WTC11 (cell line): Measurements from ENCODE around the gene ERP44. TPM values are rescaled to one million over a fixed set of nuclear protein-coding genes. Genes with fewer than 3 reads are reported as not detected.
A peak's percentile ranks its signal among the peaks of the same experiment; 100 is the strongest.
"Not testable (repeated sequence)": the region's sequence is repeated elsewhere in the genome, so short reads cannot be mapped to it uniquely, and the experiment has no call there.

Experiments used
- ATAC-seq: fragments of 200-7000 bp; cut with Tn5 transposase; 2 replicates; pipeline ENCODE4 v1.10.0; 2021; ENCODE audit warnings: mild to moderate bottlenecking, moderate library complexity
- Bru-seq: library from RNA; stranded (reverse); fragments of 400-500 nt; gene quantifications from one replicate; lab custom pipeline; 2021; lab: Mats Ljungman, UMichigan
- CTCF ChIA-PET: fragments of 300-600 bp; sonication (Branson Sonifier 250); formaldehyde crosslinking; loops from one replicate; lab custom pipeline; 2021; ENCODE audit warnings: antibody characterized with exemption; lab: Charles Lee
- POLR2A ChIA-PET: fragments of 350-600 bp; sonication (Branson Sonifier 250); formaldehyde crosslinking; loops from one replicate; lab custom pipeline; 2021; ENCODE audit warnings: antibody characterized with exemption; lab: Charles Lee
- DNase-seq: peaks from one replicate; pipeline ENCODE4 v3.0.0; 2021; ENCODE audit warnings: low spot score
- H3K27ac Mint-ChIP-seq: 2 replicates; pipeline ENCODE4 v1.8.0; 2021; ENCODE audit warnings: mixed read lengths
- H3K27me3 Mint-ChIP-seq: 2 replicates; pipeline ENCODE4 v1.8.0; 2021; ENCODE audit warnings: low read depth, mild to moderate bottlenecking, moderate library complexity, mixed read lengths
- H3K36me3 Mint-ChIP-seq: 2 replicates; pipeline ENCODE4 v1.8.0; 2021; ENCODE audit warnings: mixed read lengths
- H3K4me1 Mint-ChIP-seq: 2 replicates; pipeline ENCODE4 v1.8.0; 2022; ENCODE audit warnings: mixed read lengths
- H3K4me3 Mint-ChIP-seq: 2 replicates; pipeline ENCODE4 v1.8.0; 2021; ENCODE audit warnings: mild to moderate bottlenecking, moderate library complexity, mixed read lengths
- H3K9me3 Mint-ChIP-seq: 2 replicates; pipeline ENCODE4 v1.8.0; 2021; ENCODE audit warnings: mixed read lengths
- CREM ChIP-seq: sonication (generic); formaldehyde crosslinking; IDR thresholded peaks from 2 replicates; pipeline ENCODE4 v1.8.1; 2022; ENCODE audit warnings: mild to moderate bottlenecking, missing genetic modification reagents, moderate library complexity
- EMX1 ChIP-seq: fragments of 250-450 bp; sonication (Bioruptor Pico); IDR thresholded peaks from 2 replicates; pipeline ENCODE4 v1.8.0; 2021; ENCODE audit warnings: mild to moderate bottlenecking
- ERG ChIP-seq: fragments of 250-450 bp; sonication (Bioruptor Pico); IDR thresholded peaks from 2 replicates; pipeline ENCODE4 v1.8.0; 2021; ENCODE audit warnings: mild to moderate bottlenecking
- FOXK1 ChIP-seq: sonication (generic); formaldehyde crosslinking; IDR thresholded peaks from 2 replicates; pipeline ENCODE4 v1.8.0; 2022; ENCODE audit warnings: mild to moderate bottlenecking, moderate library complexity, missing genetic modification reagents
- GABPB1 ChIP-seq: sonication (generic); formaldehyde crosslinking; IDR thresholded peaks from 2 replicates; pipeline ENCODE4 v1.8.1; 2023; ENCODE audit warnings: mild to moderate bottlenecking, missing genetic modification reagents
- GTF2I ChIP-seq: fragments of 250-450 bp; sonication (Bioruptor Pico); conservative IDR thresholded peaks from 2 replicates; pipeline ENCODE4 v1.4.0; 2021; ENCODE audit warnings: mild to moderate bottlenecking
- HMGXB4 ChIP-seq: sonication (generic); formaldehyde crosslinking; IDR thresholded peaks from 2 replicates; pipeline ENCODE4 v1.8.1; 2023; ENCODE audit warnings: mild to moderate bottlenecking, moderate library complexity, missing genetic modification reagents
- MAX ChIP-seq: sonication (generic); formaldehyde crosslinking; IDR thresholded peaks from 2 replicates; pipeline ENCODE4 v1.8.0; 2022; ENCODE audit warnings: mild to moderate bottlenecking, missing genetic modification reagents
- MLX ChIP-seq: sonication (generic); formaldehyde crosslinking; IDR thresholded peaks from 2 replicates; pipeline ENCODE4 v1.8.1; 2023; ENCODE audit warnings: mild to moderate bottlenecking, missing genetic modification reagents, moderate library complexity
- NR1H2 ChIP-seq: sonication (generic); formaldehyde crosslinking; IDR thresholded peaks from 2 replicates; pipeline ENCODE4 v1.9.0; 2021; ENCODE audit warnings: mild to moderate bottlenecking, moderate library complexity, missing genetic modification reagents
- NR3C1 ChIP-seq: sonication (generic); formaldehyde crosslinking; conservative IDR thresholded peaks from 2 replicates; pipeline ENCODE4 v1.8.1; 2023; ENCODE audit warnings: low read depth, mild to moderate bottlenecking, missing genetic modification reagents
- SP1 ChIP-seq: sonication (generic); formaldehyde crosslinking; conservative IDR thresholded peaks from 2 replicates; pipeline ENCODE4 v1.8.1; 2022; ENCODE audit warnings: missing genetic modification reagents
- TEAD1 ChIP-seq: sonication (generic); formaldehyde crosslinking; IDR thresholded peaks from 2 replicates; pipeline ENCODE4 v1.8.0; 2022; ENCODE audit warnings: mild to moderate bottlenecking, missing genetic modification reagents
- ZNF121 ChIP-seq: sonication (generic); formaldehyde crosslinking; IDR thresholded peaks from 2 replicates; pipeline ENCODE4 v1.8.0; 2023; ENCODE audit warnings: missing genetic modification reagents
- long read RNA-seq, 3 experiments: library from RNA in 1 of 3; library from capped mRNA in 1 of 3; library from polyadenylated mRNA in 1 of 3; unstranded in 2 of 3; stranded (forward) in 1 of 3; transcript quantifications; one replicate each; pipeline ENCODE4 v2.0.0, GENCODE V29; 2021
- total RNA-seq: library from RNA; stranded (reverse); gene quantifications from 3 replicates; pipeline ENCODE4 v1.2.3, GENCODE V29; 2021
- TF ChIP-seq, protein P1 (sequence below): sonication (generic); formaldehyde crosslinking; conservative IDR thresholded peaks from 2 replicates; pipeline ENCODE4 v1.8.1; 2022; ENCODE audit warnings: mild to moderate bottlenecking, missing genetic modification reagents
- TF ChIP-seq, protein P2 (sequence below): sonication (generic); formaldehyde crosslinking; IDR thresholded peaks from 2 replicates; pipeline ENCODE4 v1.8.1; 2023; ENCODE audit warnings: mild to moderate bottlenecking, missing genetic modification reagents, borderline replicate concordance
- TF ChIP-seq, protein P3 (sequence below): sonication (generic); formaldehyde crosslinking; IDR thresholded peaks from 2 replicates; pipeline ENCODE4 v1.8.1; 2023; ENCODE audit warnings: mild to moderate bottlenecking, missing genetic modification reagents

ERP44 gene
- total RNA-seq = 13.2 to 14.1 TPM (median 13.7 TPM) in 3 replicates
- percentile 73 among the genes with signal in this experiment for Bru-seq, nascent RNA
- long read RNA-seq, experiment 1, full-length matches to known transcripts = 173 of 189 reads
- long read RNA-seq, experiment 1, partial matches to known transcripts = 7 of 189 reads
- long read RNA-seq, experiment 1, other reads (novel, unspliced or antisense) = 9 of 189 reads
- long read RNA-seq, experiment 2, full-length matches to known transcripts = 52 of 84 reads
- long read RNA-seq, experiment 2, partial matches to known transcripts = 15 of 84 reads
- long read RNA-seq, experiment 2, other reads (novel, unspliced or antisense) = 17 of 84 reads
- long read RNA-seq, experiment 3, full-length matches to known transcripts = 148 of 168 reads
- long read RNA-seq, experiment 3, partial matches to known transcripts = 4 of 168 reads
- long read RNA-seq, experiment 3, other reads (novel, unspliced or antisense) = 16 of 168 reads

DNA sequence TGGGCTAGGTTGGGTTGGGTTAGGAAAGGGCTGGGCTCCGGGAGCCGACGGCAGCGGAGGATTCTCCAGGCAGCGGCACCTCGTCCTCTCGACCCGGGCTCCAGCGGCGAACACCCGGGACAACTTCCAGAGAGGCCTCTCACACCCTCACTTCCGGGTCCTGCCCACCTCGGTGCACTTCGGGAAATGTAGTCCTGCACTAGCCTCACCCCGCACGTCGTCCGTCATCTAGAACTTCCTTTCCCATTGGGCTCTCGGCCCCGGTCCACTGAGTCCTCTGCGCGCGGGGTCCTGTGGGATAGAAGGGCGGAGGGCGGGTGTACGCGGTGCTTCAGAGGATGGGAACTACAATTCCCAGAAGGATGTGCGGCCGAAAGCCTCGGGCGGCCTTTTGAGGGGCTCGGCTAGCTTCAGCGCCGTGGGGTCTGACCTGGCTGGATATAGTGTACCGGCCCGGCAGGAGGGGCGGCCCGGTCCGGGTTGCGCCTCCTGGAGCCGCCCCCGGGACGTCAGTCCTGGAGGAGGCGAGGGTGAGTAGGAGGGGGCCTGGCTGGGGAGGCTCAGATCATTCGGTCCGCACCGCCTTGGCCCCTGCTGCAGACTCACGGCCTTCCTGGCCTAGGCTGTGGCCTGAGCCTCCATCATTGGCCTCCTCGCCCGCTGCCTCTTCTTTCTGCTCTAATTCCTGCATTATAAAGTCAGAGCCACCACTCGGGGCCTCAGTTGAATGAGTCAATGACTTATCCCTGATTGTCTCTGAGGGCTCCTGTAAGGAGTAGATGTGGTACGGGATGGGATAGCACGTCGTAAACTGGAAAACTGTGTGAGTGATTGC, at the start of gene ERP44, which contains the start of gene INVS:
TSS of gene ERP44 (minus strand) at position 114 of the 835 bp plus-strand sequence. CDS start 160 bp downstream, outside the sequence.
TSS of gene INVS (plus strand) at position 357 of the 835 bp plus-strand sequence. CDS start 5,279 bp downstream, outside the sequence.
- H3K4me1 Mint-ChIP-seq = peaks cover 14% of the 10 kb centered on the region
- TF ChIP-seq MLX (no peak), GTF2I (peak; percentile 93), CREM (CRISPR knock-in tag) (peak; percentile 75), EMX1 (CRISPR knock-in tag) (no peak), GABPB1 (CRISPR knock-in tag) (peak; percentile 72; the same call in 1 of the 2 replicates), ERG (CRISPR knock-in tag) (no peak), NR3C1 (CRISPR knock-in tag) (no peak), HMGXB4 (peak; percentile 78), NR1H2 (CRISPR knock-in tag) (no peak), FOXK1 (CRISPR knock-in tag) (peak; percentile 86), ZNF121 (CRISPR knock-in tag) (peak; percentile 70; the same call in 1 of the 2 replicates), MAX (CRISPR knock-in tag) (peak; percentile 45; the same call in 1 of the 2 replicates), SP1 (CRISPR knock-in tag) (peak; percentile 80; the same call in 1 of the 2 replicates)
- TF ChIP-seq, protein P1, sequence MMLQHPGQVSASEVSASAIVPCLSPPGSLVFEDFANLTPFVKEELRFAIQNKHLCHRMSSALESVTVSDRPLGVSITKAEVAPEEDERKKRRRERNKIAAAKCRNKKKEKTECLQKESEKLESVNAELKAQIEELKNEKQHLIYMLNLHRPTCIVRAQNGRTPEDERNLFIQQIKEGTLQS (CRISPR knock-in tag) = no peak
- TF ChIP-seq, all 79 proteins: peak for 8
- ATAC-seq (peak; percentile 98), DNase-seq (peak; percentile 98)
- H3K9me3 Mint-ChIP-seq = no peaks in the 10 kb centered on the region
- no peaks in the 10 kb centered on the region for H3K27me3 Mint-ChIP-seq
- no peaks in the 10 kb centered on the region for H3K36me3 Mint-ChIP-seq
- ChIA-PET POLR2A (no interaction called here), CTCF (interaction anchor here (0.8 to 1.1 kb wide), 3 partner anchors 16 to 274 kb away, joined by 3 to 5 read pairs (median 3); no protein-coding TSS in a partner anchor)
- H3K4me3 Mint-ChIP-seq = peak within 1 kb of the TSS; percentile 98
- H3K27ac Mint-ChIP-seq = peak within 1 kb of the TSS; percentile 97

DNA sequence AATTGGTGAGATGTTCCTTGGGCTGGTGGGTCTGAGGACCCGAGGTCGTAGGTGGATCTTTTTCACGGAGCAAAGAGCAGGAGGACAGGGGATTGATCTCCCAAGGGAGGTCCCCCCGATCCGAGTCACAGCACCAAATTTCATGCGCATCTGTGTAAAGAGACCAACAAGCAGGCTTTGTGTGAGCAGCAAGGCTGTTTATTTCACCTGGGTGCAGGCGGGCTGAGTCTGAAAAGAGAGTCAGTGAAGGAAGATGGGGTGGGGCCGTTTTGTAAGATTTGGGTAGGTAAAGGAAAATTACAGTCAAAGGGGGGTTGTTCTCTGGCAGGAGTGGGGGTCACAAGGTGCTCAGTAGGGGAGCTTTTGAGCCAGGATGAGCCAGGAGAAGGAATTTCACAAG, 47.2 kb upstream of the ERP44 start:
- peak; percentile 18 for DNase-seq
- CTCF ChIA-PET = interaction anchor here (1.1 kb wide), 1 partner anchor 179 kb away, joined by 4 read pairs; no protein-coding TSS in a partner anchor

More for the DNA sequence above, 47.2 kb upstream of the ERP44 start:
- H3K4me3 Mint-ChIP-seq, ATAC-seq, H3K27ac Mint-ChIP-seq, H3K36me3 Mint-ChIP-seq, H3K27me3 Mint-ChIP-seq, H3K9me3 Mint-ChIP-seq: not testable (repeated sequence)
- TF ChIP-seq, protein P2, sequence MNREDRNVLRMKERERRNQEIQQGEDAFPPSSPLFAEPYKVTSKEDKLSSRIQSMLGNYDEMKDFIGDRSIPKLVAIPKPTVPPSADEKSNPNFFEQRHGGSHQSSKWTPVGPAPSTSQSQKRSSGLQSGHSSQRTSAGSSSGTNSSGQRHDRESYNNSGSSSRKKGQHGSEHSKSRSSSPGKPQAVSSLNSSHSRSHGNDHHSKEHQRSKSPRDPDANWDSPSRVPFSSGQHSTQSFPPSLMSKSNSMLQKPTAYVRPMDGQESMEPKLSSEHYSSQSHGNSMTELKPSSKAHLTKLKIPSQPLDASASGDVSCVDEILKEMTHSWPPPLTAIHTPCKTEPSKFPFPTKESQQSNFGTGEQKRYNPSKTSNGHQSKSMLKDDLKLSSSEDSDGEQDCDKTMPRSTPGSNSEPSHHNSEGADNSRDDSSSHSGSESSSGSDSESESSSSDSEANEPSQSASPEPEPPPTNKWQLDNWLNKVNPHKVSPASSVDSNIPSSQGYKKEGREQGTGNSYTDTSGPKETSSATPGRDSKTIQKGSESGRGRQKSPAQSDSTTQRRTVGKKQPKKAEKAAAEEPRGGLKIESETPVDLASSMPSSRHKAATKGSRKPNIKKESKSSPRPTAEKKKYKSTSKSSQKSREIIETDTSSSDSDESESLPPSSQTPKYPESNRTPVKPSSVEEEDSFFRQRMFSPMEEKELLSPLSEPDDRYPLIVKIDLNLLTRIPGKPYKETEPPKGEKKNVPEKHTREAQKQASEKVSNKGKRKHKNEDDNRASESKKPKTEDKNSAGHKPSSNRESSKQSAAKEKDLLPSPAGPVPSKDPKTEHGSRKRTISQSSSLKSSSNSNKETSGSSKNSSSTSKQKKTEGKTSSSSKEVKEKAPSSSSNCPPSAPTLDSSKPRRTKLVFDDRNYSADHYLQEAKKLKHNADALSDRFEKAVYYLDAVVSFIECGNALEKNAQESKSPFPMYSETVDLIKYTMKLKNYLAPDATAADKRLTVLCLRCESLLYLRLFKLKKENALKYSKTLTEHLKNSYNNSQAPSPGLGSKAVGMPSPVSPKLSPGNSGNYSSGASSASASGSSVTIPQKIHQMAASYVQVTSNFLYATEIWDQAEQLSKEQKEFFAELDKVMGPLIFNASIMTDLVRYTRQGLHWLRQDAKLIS = peak; percentile 48; the same call in 1 of the 2 replicates
- TF ChIP-seq TEAD1 (CRISPR knock-in tag) = peak; percentile 44; the same call in 1 of the 2 replicates
- TF ChIP-seq, protein P3, sequence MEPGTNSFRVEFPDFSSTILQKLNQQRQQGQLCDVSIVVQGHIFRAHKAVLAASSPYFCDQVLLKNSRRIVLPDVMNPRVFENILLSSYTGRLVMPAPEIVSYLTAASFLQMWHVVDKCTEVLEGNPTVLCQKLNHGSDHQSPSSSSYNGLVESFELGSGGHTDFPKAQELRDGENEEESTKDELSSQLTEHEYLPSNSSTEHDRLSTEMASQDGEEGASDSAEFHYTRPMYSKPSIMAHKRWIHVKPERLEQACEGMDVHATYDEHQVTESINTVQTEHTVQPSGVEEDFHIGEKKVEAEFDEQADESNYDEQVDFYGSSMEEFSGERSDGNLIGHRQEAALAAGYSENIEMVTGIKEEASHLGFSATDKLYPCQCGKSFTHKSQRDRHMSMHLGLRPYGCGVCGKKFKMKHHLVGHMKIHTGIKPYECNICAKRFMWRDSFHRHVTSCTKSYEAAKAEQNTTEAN (CRISPR knock-in tag) = 0 out of 2 replicates have a peak, but pooled peaks have one; percentile 42
- POLR2A ChIA-PET = interaction anchor here (1.2 kb wide), 1 partner anchor 70 kb away, joined by 3 read pairs; no protein-coding TSS in a partner anchor
- peaks cover 43% of the 10 kb centered on the region for H3K4me1 Mint-ChIP-seq
